ENCODE results near the gene PLCH1.

DNA sequence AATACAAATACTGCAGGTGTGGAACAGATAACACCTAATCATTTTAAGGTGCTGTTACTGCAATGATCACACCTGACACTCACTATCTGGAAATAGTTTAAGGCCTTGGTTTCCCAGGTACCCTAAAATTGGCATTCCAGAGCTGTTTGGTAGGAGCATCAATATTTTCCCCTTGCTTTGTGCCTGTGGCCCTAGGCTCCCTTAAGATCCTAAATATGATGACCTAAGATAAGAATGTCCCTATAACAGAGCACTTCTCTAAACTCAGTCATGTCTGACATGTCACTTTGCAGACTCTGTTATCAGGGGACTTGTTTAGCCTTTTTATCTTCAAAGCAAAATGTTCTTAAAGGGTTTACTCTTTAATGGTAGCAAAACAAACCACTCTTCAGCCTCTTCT is 335.5 kb downstream of the PLCH1 start:
- TF ChIP-seq CTCF (IDR thresholded peaks at IDR 0.05): no peak
- no peak for TF ChIP-seq EZH2phosphoT487 (IDR thresholded peaks at IDR 0.05)

Data from neural progenitor cell (in vitro differentiated cells).